ENCODE measurements around the gene NEUROG2. TPM values are rescaled to one million over a fixed set of nuclear protein-coding genes. Genes with fewer than 3 reads are reported as not detected.

The NEUROG2 gene
- total and polyA plus RNA-seq, 9 of the 15 experiments (the other 6 are each of a cell fraction or from before 2014, with no cell fraction given): 0.07 TPM; not detected in 7

- TF ChIP-seq CEBPG (CRISPR knock-in tag; IDR thresholded peaks at IDR 0.05) (no peak), CEBPG (tag; conservative IDR thresholded peaks at IDR 0.05 in 1 of 2, IDR thresholded peaks at IDR 0.05 in 1 of 2) (peak; percentile 56 to 82), HMBOX1 (IDR thresholded peaks at IDR 0.05) (no peak)
These were observed 11.2 kb downstream of the NEUROG2 start (continued) for GRCh38 chr4:112504807-112505206.

- Histone ChIP-seq H3K27me3 (ENCODE audit: control insufficient read depth in 2 of 2, insufficient read depth in 2 of 2, low read length in 2 of 2) (peaks cover 8 to 11% of the 10 kb centered on the region in 2 experiments; a peak in 2 of 5 replicates), H3K4me3 (no peak overlapping the region), H3K9me3 (replicated peaks; ENCODE audit: control insufficient read depth, insufficient read depth, low read depth, low read length) (no peaks in the 10 kb centered on the region), H3K79me2 (ENCODE audit: control insufficient read depth, insufficient read depth, low read length) (no peaks in the 10 kb centered on the region), H3K9ac (ENCODE audit: insufficient read depth in 1 of 2, low read depth in 2 of 2, low read length in 2 of 2) (no peak overlapping the region), H3K36me3 (ENCODE audit: control insufficient read depth, insufficient read depth, low read length) (no peaks in the 10 kb centered on the region), H4K20me1 (replicated peaks; ENCODE audit: control insufficient read depth, insufficient read depth, low read length) (no peaks in the 10 kb centered on the region), H3K9me1 (ENCODE audit: control insufficient read depth, insufficient read depth, low read length) (no peaks in the 10 kb centered on the region), H3K4me1 (replicated peaks in 1 of 2; ENCODE audit: control insufficient read depth in 2 of 2, insufficient read depth in 2 of 2, low read length in 2 of 2) (no peaks in the 10 kb centered on the region), H3K4me2 (ENCODE audit: insufficient read depth, low read length) (no peak overlapping the region), H2AFZ (ENCODE audit: low read depth, low read length) (no peak overlapping the region), H3K27ac (ENCODE audit: extremely low read depth, low read depth, low read length) (no peak overlapping the region)
- FAIRE-seq: no peak
- no peak for DNase-seq (ENCODE audit: extremely low read depth in 1 of 4, low spot score in 3 of 4)
- BruUV-seq (replicated peaks): no TSS peak
- ChIA-PET POLR2A (interaction anchor here (1.0 to 1.4 kb wide), 2 partner anchors 10 to 15 kb away, joined by 3 to 6 read pairs; no protein-coding TSS in a partner anchor), CTCF (ENCODE audit: low intra/inter-chr PET ratio) (no interaction called here)
- intact Hi-C loops (cut with micrococcal nuclease): no loop called here
- 5% methylated on average over 5 of the region's 5 CpGs for WGBS (ENCODE audit: insufficient coverage, low coverage, missing lambda C conversion rate)
- ATAC-seq: no peak
- in situ Hi-C loops (cut with MboI): no loop called here
- TF ChIP-seq DDX20 (tag; IDR thresholded peaks at IDR 0.05; ENCODE audit: low read depth) (no peak), ZNF217 (CRISPR knock-in tag; IDR thresholded peaks at IDR 0.05) (no peak), ZNF384 (IDR thresholded peaks at IDR 0.05; ENCODE audit: low read depth, low read length) (no peak), E4F1 (CRISPR knock-in tag; IDR thresholded peaks at IDR 0.05; ENCODE audit: borderline replicate concordance) (no peak), ZNF263 (CRISPR knock-in tag; IDR thresholded peaks at IDR 0.05; ENCODE audit: borderline replicate concordance) (no peak), CTBP1 (IDR thresholded peaks at IDR 0.05; ENCODE audit: borderline replicate concordance) (no peak), CREB1 (IDR thresholded peaks at IDR 0.05) (no peak), CREB1 (CRISPR knock-in tag; IDR thresholded peaks at IDR 0.05) (no peak), ZBTB34 (CRISPR knock-in tag; IDR thresholded peaks at IDR 0.05) (no peak), ZNF41 (CRISPR knock-in tag; conservative IDR thresholded peaks at IDR 0.05) (no peak), EWSR1 (IDR thresholded peaks at IDR 0.05; ENCODE audit: borderline replicate concordance, low read depth, partially characterized antibody) (no peak), GATAD2B (IDR thresholded peaks at IDR 0.05; ENCODE audit: borderline replicate concordance) (no peak)
- TF ChIP-seq, protein P1, sequence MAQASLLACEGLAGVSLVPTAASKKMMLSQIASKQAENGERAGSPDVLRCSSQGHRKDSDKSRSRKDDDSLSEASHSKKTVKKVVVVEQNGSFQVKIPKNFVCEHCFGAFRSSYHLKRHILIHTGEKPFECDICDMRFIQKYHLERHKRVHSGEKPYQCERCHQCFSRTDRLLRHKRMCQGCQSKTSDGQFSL (CRISPR knock-in tag; IDR thresholded peaks at IDR 0.05): no peak
- TF ChIP-seq, protein P1 (tag; IDR thresholded peaks at IDR 0.05): no peak
These were observed 13.1 kb downstream of the NEUROG2 start for GRCh38 chr4:112502871-112503270.

Data from K562 (cell line).